GM12872 (cell line): ENCODE measurements around the gene SORCS3.

Source experiments
- CTCF ChIP-seq: IDR thresholded peaks from 3 replicates; pipeline ENCODE4 v1.5.1; 2011; ENCODE audit warnings: low read depth, mild to moderate bottlenecking, low read length, moderate library complexity; ENCODE audit not compliant: insufficient read depth

The SORCS3 gene

GRCh38 chr10:104928734-104929133 is 287.6 kb downstream of the SORCS3 start:
- no peak for TF ChIP-seq CTCF

- no peak for TF ChIP-seq CTCF
Observed at GRCh38 chr10:104931612-104932134, 290.6 kb downstream of the SORCS3 start.

GRCh38 chr10:104935656-104936055 is 294.6 kb downstream of the SORCS3 start:
- no peak for TF ChIP-seq CTCF

GRCh38 chr10:104937567-104937966 is 296.5 kb downstream of the SORCS3 start:
- TF ChIP-seq CTCF, result no peak

- no peak for TF ChIP-seq CTCF
Observed at GRCh38 chr10:104938031-104938430, 296.9 kb downstream of the SORCS3 start.

- TF ChIP-seq CTCF, result no peak
Observed at GRCh38 chr10:104941662-104942061, 300.6 kb downstream of the SORCS3 start.

GRCh38 chr10:104947314-104947713 is 306.2 kb downstream of the SORCS3 start:
- no peak for TF ChIP-seq CTCF
